ENCODE data around the gene C11orf21. TPM values are rescaled to one million over a fixed set of nuclear protein-coding genes. Genes with fewer than 3 reads are reported as not detected.
"Not testable (repeated sequence)": the region's sequence is repeated elsewhere in the genome, so short reads cannot be mapped to it uniquely, and the experiment has no call there.

The C11orf21 gene
- total and polyA plus RNA-seq, 10 of the 15 experiments (the other 5 are each of a cell fraction or from before 2014, with no cell fraction given) = 0.04 to 0.26 (median 0.11) TPM; not detected in 7

DNA sequence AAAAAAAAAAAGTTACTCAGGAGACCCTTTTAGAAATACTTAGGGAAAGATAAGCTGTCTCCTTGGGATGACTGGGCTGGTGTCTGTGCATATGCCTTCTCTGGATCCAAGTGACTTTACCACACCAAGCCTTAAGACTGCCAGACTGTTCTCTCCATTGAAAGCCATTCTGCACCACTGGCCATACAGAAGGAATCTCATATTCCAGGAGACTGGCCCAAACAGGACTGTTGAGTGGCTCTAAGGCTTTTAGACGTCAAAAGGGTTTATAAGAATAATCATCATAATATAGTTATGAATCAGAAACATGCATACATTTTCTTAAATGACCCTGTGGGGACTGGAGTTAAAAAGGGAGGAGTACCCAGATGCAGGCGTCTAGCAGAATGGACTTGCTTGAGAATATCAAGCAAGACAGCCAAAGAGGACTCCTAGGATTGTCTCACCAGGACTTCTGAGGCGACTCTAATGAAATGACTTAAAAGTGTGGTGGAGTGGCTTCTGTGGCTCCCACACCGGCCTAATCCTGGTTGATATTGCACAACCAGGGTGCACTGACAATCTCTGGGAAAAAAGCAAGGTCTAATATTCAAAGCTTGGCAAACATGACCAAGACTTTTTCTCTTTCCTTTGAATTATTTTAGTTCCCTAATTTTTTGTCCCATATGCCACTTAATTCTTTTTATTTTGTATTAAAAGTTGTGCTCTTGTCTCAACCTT lies 31.9 kb upstream of the C11orf21 start:
- H3K27ac ChIP-seq (ENCODE audit: control insufficient read depth, insufficient read depth); H3K4me3 ChIP-seq; H3K4me2 ChIP-seq (ENCODE audit: control insufficient read depth, insufficient read depth); H2AFZ ChIP-seq (ENCODE audit: control insufficient read depth, low read depth, low read length); CTCF ChIA-PET; RAD21 ChIA-PET (ENCODE audit: unreplicated experiment); intact Hi-C loops (cut with micrococcal nuclease; ENCODE audit: unreplicated experiment); FAIRE-seq; SMC1A ChIA-PET (ENCODE audit: uncharacterized antibody, unreplicated experiment); ATAC-seq; H3K9me3 ChIP-seq (replicated peaks; ENCODE audit: control insufficient read depth, insufficient read depth, low read length); in situ Hi-C loops (cut with MboI); H4K20me1 ChIP-seq (ENCODE audit: control insufficient read depth, insufficient read depth); H3K36me3 ChIP-seq (ENCODE audit: control insufficient read depth in 2 of 2, insufficient read depth in 2 of 2, low read length in 1 of 2); H3K79me2 ChIP-seq (ENCODE audit: control insufficient read depth, insufficient read depth, low read length); H3K27me3 ChIP-seq (replicated peaks in 1 of 2; ENCODE audit: control insufficient read depth in 2 of 2, insufficient read depth in 2 of 2, low read length in 1 of 2); POLR2A ChIA-PET; H3K4me1 ChIP-seq (ENCODE audit: control insufficient read depth, insufficient read depth, low read length); H3K9ac ChIP-seq (ENCODE audit: control insufficient read depth, insufficient read depth, low read length); BruUV-seq (replicated peaks); DNase-seq (ENCODE audit: low read depth, low spot score): not testable (repeated sequence)
- 39% methylated on average over 2 of the region's 4 CpGs for WGBS (ENCODE audit: insufficient coverage, insufficient replicate concordance, low lambda C conversion rate, missing lambda C conversion rate)

DNA sequence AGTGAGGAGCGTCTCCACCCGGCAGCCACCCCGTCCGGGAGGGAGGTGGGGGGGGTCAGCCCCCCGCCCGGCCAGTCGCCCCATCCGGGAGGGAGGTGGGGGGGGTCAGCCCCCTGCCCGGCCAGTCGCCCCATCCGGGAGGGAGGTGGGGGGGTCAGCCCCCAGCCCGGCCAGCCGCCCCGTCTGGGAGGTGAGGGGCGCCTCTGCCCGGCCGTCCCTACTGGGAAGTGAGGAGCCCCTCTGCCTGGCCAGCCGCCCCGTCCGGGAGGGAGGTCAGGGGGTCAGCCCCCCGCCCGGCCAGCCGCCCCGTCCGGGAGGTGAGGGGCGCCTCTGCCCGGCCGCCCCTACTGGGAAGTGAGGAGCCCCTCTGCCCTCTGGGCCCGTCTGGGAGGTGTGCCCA lies 30.9 kb upstream of the C11orf21 start:
- intact Hi-C loops (cut with micrococcal nuclease; ENCODE audit: unreplicated experiment); H3K27me3 ChIP-seq (replicated peaks in 1 of 2; ENCODE audit: control insufficient read depth in 2 of 2, insufficient read depth in 2 of 2, low read length in 1 of 2); SMC1A ChIA-PET (ENCODE audit: uncharacterized antibody, unreplicated experiment); RAD21 ChIA-PET (ENCODE audit: unreplicated experiment); H3K4me1 ChIP-seq (ENCODE audit: control insufficient read depth, insufficient read depth, low read length); DNase-seq (ENCODE audit: low read depth, low spot score); FAIRE-seq; H3K9me3 ChIP-seq (replicated peaks; ENCODE audit: control insufficient read depth, insufficient read depth, low read length); H3K79me2 ChIP-seq (ENCODE audit: control insufficient read depth, insufficient read depth, low read length); H3K27ac ChIP-seq (ENCODE audit: control insufficient read depth, insufficient read depth); CTCF ChIA-PET; BruUV-seq (replicated peaks); H4K20me1 ChIP-seq (ENCODE audit: control insufficient read depth, insufficient read depth); H3K36me3 ChIP-seq (ENCODE audit: control insufficient read depth in 2 of 2, insufficient read depth in 2 of 2, low read length in 1 of 2); H3K9ac ChIP-seq (ENCODE audit: control insufficient read depth, insufficient read depth, low read length); H3K4me3 ChIP-seq; POLR2A ChIA-PET; in situ Hi-C loops (cut with MboI); ATAC-seq; H2AFZ ChIP-seq (ENCODE audit: control insufficient read depth, low read depth, low read length); H3K4me2 ChIP-seq (ENCODE audit: control insufficient read depth, insufficient read depth): not testable (repeated sequence)
- 74% methylated on average over 8 of the region's 29 CpGs for WGBS (ENCODE audit: insufficient coverage, insufficient replicate concordance, low lambda C conversion rate, missing lambda C conversion rate)
